ENCODE data around the gene IFITM5. TPM values are rescaled to one million over a fixed set of nuclear protein-coding genes. Genes with fewer than 3 reads are reported as not detected.
"Not testable (repeated sequence)": the region's sequence is repeated elsewhere in the genome, so short reads cannot be mapped to it uniquely, and the experiment has no call there.

IFITM5 gene
- total RNA-seq, 1 donor from 2014 or later: not detected

DNA sequence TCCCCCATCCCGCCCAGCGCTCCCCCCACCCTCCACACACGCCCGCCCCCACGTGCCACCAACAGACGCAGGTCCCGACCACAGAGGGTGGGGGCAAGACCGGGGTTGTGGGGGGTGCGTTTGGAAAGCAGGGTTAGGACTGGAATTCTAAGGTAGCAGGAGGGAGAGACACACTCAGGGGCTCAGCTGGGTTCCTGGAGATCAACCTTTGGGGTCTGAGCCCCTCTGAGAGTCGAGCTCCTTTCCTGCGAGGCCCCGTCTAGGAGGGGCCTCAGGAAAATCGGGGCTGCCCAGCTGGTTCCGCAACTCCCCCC lies 10.0 kb downstream of the IFITM5 start:
- ATAC-seq (no peak), DNase-seq (ENCODE audit: missing footprints) (no peak)
- intact Hi-C loops (cut with DNase I): no loop called here

GRCh38 chr11:288478-289397 lies 10.6 kb downstream of the IFITM5 start, which contains the start of gene PGGHG:
PGGHG (plus strand) TSS chr11:289126; CDS start chr11:289817, 691 bp downstream.
- intact Hi-C loops (cut with DNase I): no loop called here
- DNase-seq (ENCODE audit: missing footprints) (peak; percentile 94), ATAC-seq (peak; percentile 83)

DNA sequence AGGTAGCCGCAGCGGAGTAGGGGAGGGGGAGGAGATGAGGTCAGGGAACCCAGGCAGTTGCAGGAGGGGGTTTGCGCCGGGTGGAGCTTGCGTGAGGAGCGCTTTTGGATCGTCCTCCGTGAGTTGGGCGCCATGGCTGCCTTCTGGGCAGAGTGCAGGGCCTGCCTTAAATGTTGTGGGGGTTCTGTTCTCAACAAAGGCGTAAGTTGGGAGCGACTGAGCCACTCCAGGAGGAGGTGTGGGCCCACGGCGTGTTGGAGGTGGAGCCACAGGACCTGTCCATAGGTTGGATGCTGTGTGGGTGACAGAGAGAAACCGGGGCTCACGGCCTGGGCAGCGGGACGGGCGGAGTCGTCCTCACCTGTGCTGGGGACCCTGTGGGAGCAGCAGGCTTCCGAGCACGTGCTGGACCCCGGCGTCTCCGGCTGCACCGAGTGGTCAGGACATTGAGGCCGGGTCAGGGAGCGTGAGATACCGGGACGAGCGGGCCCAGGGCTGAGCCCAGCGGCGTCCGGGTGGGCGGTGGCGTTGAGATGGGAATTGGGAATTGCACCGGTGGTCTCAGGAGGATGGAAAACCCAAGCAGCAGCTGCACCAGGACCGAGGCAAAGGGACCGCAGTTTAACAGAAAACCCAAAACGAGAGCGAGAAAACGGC lies 11.4 kb downstream of the IFITM5 start:
- intact Hi-C loops (cut with DNase I): no loop called here
- ATAC-seq (no peak), DNase-seq (ENCODE audit: missing footprints) (peak; percentile 67)

DNA sequence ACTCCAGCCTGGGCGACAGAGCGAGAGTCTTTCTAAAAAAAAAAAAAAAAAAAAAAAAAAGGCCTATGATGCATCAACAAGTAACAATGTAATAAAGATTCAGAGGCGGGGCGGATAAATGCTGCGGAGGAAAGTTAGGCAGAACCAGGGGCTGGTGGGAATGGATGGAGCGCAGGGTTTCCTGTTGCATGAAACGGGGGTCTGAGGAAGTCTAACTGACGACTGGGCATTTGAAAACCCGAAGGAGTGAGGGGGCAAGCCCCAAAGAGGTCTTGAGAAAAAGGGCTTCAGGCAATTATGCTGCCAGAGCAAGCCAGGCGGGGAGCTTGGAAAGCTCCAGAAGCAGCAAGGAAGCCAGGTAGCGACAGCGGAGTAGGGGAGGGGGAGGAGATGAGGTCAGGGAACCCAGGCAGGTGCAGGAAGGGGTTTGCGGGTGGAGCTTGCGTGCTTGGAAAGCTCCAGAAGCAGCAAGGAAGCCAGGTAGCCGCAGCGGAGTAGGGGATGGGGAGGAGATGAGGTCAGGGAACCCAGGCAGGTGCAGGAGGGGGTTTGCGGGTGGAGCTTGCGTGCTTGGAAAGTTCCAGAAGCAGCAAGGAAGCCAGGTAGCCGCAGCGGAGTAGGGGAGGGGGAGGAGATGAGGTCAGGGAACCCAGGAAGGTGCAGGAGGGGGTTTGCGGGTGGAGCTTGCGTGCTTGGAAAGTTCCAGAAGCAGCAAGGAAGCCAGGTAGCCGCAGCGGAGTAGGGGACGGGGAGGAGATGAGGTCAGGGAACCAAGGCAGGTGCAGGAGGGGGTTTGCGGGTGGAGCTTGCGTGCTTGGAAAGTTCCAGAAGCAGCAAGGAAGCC lies 12.1 kb downstream of the IFITM5 start:
- peak; percentile 32 for DNase-seq (ENCODE audit: missing footprints)
- ATAC-seq; intact Hi-C loops (cut with DNase I): not testable (repeated sequence)

GRCh38 chr11:285894-286220 lies 13.5 kb downstream of the IFITM5 start:
- ATAC-seq: no peak
- no peak for DNase-seq (ENCODE audit: missing footprints)
- intact Hi-C loops (cut with DNase I): no loop called here

DNA sequence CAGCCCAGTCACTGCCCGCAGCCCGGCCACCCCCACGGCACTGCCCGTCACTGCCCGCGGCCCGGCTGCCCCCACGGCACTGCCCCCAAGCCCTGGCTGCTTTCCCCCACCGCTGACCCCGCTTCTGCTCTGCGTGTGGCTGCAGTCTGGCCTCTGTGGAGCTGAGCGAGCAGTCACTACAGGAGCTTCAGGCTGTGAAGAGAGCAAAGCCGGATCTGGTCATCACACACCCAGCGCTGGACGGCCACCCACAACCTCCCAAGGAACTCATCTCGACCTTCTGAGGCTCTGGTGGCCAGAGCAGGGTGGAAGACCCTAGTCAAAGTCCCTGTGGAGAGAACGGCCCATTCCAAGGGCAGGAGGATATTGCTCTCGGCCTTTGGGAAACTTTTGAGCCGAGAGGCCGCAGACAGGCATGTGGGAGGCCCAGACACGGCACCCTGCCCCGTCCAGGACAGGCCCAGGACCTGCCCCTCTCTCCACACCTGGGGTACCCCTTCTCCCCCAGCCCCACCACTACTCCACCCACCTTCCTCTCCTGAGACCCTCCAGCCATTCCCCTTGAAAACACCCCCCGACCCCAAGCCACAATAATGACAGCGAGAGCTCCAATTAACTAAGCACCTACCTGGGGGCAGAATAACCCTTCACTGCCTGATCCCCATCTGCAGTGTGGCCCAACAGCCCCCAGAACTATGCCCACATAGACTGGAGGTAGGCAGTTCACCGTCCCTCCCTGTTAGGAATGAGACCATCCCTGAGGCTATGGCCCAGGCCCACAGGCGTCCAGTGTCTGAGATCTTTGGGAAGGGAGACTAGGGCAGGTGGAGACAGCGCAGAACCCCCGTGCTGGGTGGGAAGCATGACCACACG lies 14.1 kb downstream of the IFITM5 start:
- ATAC-seq (no peak), DNase-seq (ENCODE audit: missing footprints) (peak; percentile 60)
- intact Hi-C loops (cut with DNase I): no loop called here

- no peak for ATAC-seq
- peak; percentile 54 for DNase-seq (ENCODE audit: missing footprints)
- intact Hi-C loops (cut with DNase I): no loop called here
These were observed 15.0 kb downstream of the IFITM5 start for GRCh38 chr11:284105-285020.

- intact Hi-C loops (cut with DNase I): no loop called here
- ATAC-seq (no peak), DNase-seq (ENCODE audit: missing footprints) (peak; percentile 20)
These were observed 15.8 kb downstream of the IFITM5 start for GRCh38 chr11:283405-284104.

- no peak for ATAC-seq
These were observed 16.5 kb downstream of the IFITM5 start for GRCh38 chr11:282630-283360.

DNA sequence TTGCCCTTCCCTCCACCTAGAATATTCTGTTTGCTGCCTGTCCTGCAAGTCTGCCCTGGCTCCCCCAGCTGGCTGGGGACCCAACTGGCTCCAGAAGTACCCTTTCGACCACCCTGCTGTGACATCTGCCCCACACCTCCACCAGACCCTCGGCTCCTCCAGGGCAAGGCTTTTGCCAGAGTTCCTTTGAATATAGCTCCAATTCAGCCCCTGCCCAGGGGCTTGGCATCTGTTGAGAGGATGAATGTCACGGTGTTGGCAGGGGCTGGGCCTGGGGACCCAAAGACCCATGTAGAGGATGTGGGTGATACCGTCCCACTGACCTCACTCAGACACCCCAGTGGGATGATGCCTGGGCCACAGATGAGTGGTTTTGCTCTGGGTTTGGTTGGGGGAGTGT lies 17.2 kb downstream of the IFITM5 start:
- intact Hi-C loops (cut with DNase I): no loop called here
- no peak for DNase-seq (ENCODE audit: missing footprints)
- ATAC-seq: no peak

More at GRCh38 chr11:282630-283360, 16.5 kb downstream of the IFITM5 start:
- no peak for DNase-seq (ENCODE audit: missing footprints)
- intact Hi-C loops (cut with DNase I): no loop called here

DNA sequence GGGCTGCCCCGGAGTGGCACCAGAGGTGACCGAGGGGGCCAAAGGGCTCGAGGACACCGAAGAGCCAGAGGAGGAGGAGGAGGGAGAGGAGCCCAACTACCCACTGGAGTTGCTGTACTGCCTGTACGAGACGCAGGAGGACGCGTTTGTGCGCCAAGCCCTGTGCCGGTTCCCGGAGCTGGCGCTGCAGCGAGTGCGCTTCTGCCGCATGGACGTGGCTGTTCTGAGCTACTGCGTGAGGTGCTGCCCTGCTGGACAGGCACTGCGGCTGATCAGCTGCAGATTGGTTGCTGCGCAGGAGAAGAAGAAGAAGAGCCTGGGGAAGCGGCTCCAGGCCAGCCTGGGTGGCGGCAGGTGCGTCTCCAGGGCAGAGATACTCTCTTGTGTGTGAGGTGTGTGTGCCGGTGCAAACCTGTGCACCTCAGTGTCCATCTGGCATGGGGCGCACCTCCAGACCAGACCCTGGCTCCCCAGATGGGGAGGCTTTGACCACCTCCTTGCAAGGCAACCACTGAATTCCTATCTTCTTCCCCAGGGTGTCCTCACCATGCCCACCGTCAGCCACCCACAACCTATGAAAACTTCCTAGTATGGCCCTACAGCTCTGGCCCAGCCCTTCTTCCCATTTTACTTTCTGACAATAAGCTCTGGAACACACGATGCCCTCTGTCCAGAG lies 17.7 kb downstream of the IFITM5 start:
- no peak for DNase-seq (ENCODE audit: missing footprints)
- no peak for ATAC-seq
- intact Hi-C loops (cut with DNase I): no loop called here

- intact Hi-C loops (cut with DNase I): no loop called here
- ATAC-seq (no peak), DNase-seq (ENCODE audit: missing footprints) (peak; percentile 87)
These were observed 18.4 kb downstream of the IFITM5 start for GRCh38 chr11:280706-281485.

GRCh38 chr11:279966-280705 lies 19.2 kb downstream of the IFITM5 start:
- peak; percentile 80 for DNase-seq (ENCODE audit: missing footprints)
- peak; percentile 20 for ATAC-seq
- intact Hi-C loops (cut with DNase I): no loop called here
